GM12878 (cell line): Measurements from ENCODE around the gene NT5C1A. TPM values are rescaled to one million over a fixed set of nuclear protein-coding genes. Genes with fewer than 3 reads are reported as not detected.
A peak's percentile ranks its signal among the peaks of the same experiment; 100 is the strongest.

Source experiments
- BCL11A ChIP-seq: IDR thresholded peaks from 2 replicates; pipeline ENCODE4 v1.6.1; 2011; ENCODE audit warnings: low read depth, low read length
- MTA3 ChIP-seq: IDR thresholded peaks from 2 replicates; pipeline ENCODE4 v1.6.1; 2012; ENCODE audit warnings: low read length, inconsistent platforms, borderline replicate concordance
- NFIC ChIP-seq: IDR thresholded peaks from 2 replicates; pipeline ENCODE4 v1.6.1; 2012; ENCODE audit warnings: low read depth, mild to moderate bottlenecking, inconsistent platforms, low read length, moderate library complexity
- NFYA ChIP-seq: IDR thresholded peaks from 2 replicates; pipeline ENCODE4 v1.6.1; 2011; ENCODE audit warnings: low read depth, mild to moderate bottlenecking, low read length, improper control_type of control experiment, borderline replicate concordance
- PAX5 ChIP-seq: IDR thresholded peaks from 2 replicates; pipeline ENCODE4 v1.6.1; 2011; ENCODE audit warnings: low read depth, low read length, borderline replicate concordance
- SMC3 ChIP-seq: IDR thresholded peaks from 2 replicates; pipeline ENCODE4 v1.6.1; 2011; ENCODE audit warnings: low read length, improper control_type of control experiment, borderline replicate concordance
- TCF7 ChIP-seq: IDR thresholded peaks from 2 replicates; pipeline ENCODE4 v1.6.1; 2014; ENCODE audit warnings: antibody characterized with exemption, borderline replicate concordance
- ZZZ3 ChIP-seq: IDR thresholded peaks from 2 replicates; pipeline ENCODE4 v1.6.1; 2011; ENCODE audit warnings: low read depth; ENCODE audit not compliant: control insufficient read depth, insufficient read length
- polyA plus RNA-seq, 11 experiments: library from polyadenylated mRNA; depleted of rRNA in 4 of 11; unstranded in 6 of 11; stranded (reverse) in 5 of 11; fragments of >200 nt; fragmentation: Nextera tagmentation in 4 of 11; fragmentation: Illumina TruSeq in 1 of 11; extraction: Ambion mirVana in 4 of 11; extraction: Trizol in 1 of 11; gene quantifications; 1 replicate in 1 of 11; 2 replicates in 10 of 11; pipeline versions ENCODE4 v1.2.1 to v1.2.3, GENCODE V29; 2011 to 2016; ENCODE audit warnings: inconsistent platforms in 2 of 11, missing spikeins in 2 of 11, low read depth in 1 of 11
- total RNA-seq, 4 experiments: library from RNA; depleted of rRNA in 3 of 4; stranded (reverse); fragments of >200 nt in 3 of 4; fragmentation: Illumina TruSeq in 1 of 4; extraction: Trizol in 1 of 4; gene quantifications; 2 replicates each; pipeline versions ENCODE4 v1.2.1 to v1.2.3, GENCODE V29; 2013 to 2021
- TF ChIP-seq, protein P1 (sequence below): fragments of 450-650 bp; IDR thresholded peaks from 2 replicates; pipeline ENCODE4 v1.6.1; 2017; ENCODE audit warnings: mild to moderate bottlenecking, moderate library complexity
- TF ChIP-seq, protein P2 (sequence below): IDR thresholded peaks from 2 replicates; pipeline ENCODE4 v1.6.1; 2012; ENCODE audit warnings: improper control_type of control experiment, low read depth, low read length; ENCODE audit not compliant: insufficient replicate concordance
- TF ChIP-seq, protein P3 (sequence below): fragments of 450-650 bp; conservative IDR thresholded peaks from 2 replicates; pipeline ENCODE4 v1.6.1; 2017; ENCODE audit warnings: mild to moderate bottlenecking, moderate library complexity
- TF ChIP-seq, protein P4 (sequence below): fragments of 450-650 bp; IDR thresholded peaks from 2 replicates; pipeline ENCODE4 v1.6.1; 2017; ENCODE audit warnings: mild to moderate bottlenecking
- TF ChIP-seq, protein P5 (sequence below): fragments of 450-650 bp; formaldehyde crosslinking; IDR thresholded peaks from 2 replicates; pipeline ENCODE4 v1.4.0; 2022; ENCODE audit warnings: mild to moderate bottlenecking, moderate library complexity

NT5C1A gene
- total and polyA plus RNA-seq, 10 of the 15 experiments (the other 5 are each of a cell fraction or from before 2014, with no cell fraction given) = 0.05 to 0.77 (median 0.22) TPM; not detected in 1

DNA sequence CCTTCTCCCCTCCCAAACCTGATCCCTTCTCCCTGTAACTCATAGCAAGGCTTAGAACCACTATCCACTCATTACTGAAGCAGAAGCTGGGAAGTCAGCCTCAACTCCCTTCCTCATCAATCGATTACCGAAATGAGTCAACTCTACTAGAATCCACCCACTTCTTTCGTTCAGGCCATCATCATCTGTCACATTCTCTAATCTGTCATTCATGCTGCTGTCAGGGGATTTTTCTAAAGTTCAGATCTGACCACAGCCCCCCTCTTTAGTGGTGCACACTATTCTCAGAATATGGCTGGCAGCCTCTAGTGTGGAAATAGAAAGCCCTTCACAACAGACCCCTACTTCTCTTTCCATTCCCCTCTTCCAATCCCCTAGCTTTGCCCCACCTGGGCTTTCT is 5.1 kb downstream of the NT5C1A start (continued):
- TF ChIP-seq, protein P1, sequence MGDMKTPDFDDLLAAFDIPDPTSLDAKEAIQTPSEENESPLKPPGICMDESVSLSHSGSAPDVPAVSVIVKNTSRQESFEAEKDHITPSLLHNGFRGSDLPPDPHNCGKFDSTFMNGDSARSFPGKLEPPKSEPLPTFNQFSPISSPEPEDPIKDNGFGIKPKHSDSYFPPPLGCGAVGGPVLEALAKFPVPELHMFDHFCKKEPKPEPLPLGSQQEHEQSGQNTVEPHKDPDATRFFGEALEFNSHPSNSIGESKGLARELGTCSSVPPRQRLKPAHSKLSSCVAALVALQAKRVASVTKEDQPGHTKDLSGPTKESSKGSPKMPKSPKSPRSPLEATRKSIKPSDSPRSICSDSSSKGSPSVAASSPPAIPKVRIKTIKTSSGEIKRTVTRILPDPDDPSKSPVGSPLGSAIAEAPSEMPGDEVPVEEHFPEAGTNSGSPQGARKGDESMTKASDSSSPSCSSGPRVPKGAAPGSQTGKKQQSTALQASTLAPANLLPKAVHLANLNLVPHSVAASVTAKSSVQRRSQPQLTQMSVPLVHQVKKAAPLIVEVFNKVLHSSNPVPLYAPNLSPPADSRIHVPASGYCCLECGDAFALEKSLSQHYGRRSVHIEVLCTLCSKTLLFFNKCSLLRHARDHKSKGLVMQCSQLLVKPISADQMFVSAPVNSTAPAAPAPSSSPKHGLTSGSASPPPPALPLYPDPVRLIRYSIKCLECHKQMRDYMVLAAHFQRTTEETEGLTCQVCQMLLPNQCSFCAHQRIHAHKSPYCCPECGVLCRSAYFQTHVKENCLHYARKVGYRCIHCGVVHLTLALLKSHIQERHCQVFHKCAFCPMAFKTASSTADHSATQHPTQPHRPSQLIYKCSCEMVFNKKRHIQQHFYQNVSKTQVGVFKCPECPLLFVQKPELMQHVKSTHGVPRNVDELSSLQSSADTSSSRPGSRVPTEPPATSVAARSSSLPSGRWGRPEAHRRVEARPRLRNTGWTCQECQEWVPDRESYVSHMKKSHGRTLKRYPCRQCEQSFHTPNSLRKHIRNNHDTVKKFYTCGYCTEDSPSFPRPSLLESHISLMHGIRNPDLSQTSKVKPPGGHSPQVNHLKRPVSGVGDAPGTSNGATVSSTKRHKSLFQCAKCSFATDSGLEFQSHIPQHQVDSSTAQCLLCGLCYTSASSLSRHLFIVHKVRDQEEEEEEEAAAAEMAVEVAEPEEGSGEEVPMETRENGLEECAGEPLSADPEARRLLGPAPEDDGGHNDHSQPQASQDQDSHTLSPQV = no peak
- TF ChIP-seq TCF7 (peak; percentile 79; the same call in 1 of the 2 replicates), NFIC (peak; percentile 97), NFYA (no peak), PAX5 (peak; percentile 88; the same call in 1 of the 2 replicates), SMC3 (no peak), MTA3 (peak; percentile 84; the same call in 1 of the 2 replicates), BCL11A (peak; percentile 98), ZZZ3 (no peak)
- TF ChIP-seq, protein P2, sequence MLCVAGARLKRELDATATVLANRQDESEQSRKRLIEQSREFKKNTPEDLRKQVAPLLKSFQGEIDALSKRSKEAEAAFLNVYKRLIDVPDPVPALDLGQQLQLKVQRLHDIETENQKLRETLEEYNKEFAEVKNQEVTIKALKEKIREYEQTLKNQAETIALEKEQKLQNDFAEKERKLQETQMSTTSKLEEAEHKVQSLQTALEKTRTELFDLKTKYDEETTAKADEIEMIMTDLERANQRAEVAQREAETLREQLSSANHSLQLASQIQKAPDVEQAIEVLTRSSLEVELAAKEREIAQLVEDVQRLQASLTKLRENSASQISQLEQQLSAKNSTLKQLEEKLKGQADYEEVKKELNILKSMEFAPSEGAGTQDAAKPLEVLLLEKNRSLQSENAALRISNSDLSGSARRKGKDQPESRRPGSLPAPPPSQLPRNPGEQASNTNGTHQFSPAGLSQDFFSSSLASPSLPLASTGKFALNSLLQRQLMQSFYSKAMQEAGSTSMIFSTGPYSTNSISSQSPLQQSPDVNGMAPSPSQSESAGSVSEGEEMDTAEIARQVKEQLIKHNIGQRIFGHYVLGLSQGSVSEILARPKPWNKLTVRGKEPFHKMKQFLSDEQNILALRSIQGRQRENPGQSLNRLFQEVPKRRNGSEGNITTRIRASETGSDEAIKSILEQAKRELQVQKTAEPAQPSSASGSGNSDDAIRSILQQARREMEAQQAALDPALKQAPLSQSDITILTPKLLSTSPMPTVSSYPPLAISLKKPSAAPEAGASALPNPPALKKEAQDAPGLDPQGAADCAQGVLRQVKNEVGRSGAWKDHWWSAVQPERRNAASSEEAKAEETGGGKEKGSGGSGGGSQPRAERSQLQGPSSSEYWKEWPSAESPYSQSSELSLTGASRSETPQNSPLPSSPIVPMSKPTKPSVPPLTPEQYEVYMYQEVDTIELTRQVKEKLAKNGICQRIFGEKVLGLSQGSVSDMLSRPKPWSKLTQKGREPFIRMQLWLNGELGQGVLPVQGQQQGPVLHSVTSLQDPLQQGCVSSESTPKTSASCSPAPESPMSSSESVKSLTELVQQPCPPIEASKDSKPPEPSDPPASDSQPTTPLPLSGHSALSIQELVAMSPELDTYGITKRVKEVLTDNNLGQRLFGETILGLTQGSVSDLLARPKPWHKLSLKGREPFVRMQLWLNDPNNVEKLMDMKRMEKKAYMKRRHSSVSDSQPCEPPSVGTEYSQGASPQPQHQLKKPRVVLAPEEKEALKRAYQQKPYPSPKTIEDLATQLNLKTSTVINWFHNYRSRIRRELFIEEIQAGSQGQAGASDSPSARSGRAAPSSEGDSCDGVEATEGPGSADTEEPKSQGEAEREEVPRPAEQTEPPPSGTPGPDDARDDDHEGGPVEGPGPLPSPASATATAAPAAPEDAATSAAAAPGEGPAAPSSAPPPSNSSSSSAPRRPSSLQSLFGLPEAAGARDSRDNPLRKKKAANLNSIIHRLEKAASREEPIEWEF = peak; percentile 96
- TF ChIP-seq, protein P3, sequence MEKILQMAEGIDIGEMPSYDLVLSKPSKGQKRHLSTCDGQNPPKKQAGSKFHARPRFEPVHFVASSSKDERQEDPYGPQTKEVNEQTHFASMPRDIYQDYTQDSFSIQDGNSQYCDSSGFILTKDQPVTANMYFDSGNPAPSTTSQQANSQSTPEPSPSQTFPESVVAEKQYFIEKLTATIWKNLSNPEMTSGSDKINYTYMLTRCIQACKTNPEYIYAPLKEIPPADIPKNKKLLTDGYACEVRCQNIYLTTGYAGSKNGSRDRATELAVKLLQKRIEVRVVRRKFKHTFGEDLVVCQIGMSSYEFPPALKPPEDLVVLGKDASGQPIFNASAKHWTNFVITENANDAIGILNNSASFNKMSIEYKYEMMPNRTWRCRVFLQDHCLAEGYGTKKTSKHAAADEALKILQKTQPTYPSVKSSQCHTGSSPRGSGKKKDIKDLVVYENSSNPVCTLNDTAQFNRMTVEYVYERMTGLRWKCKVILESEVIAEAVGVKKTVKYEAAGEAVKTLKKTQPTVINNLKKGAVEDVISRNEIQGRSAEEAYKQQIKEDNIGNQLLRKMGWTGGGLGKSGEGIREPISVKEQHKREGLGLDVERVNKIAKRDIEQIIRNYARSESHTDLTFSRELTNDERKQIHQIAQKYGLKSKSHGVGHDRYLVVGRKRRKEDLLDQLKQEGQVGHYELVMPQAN = no peak
- TF ChIP-seq, protein P4, sequence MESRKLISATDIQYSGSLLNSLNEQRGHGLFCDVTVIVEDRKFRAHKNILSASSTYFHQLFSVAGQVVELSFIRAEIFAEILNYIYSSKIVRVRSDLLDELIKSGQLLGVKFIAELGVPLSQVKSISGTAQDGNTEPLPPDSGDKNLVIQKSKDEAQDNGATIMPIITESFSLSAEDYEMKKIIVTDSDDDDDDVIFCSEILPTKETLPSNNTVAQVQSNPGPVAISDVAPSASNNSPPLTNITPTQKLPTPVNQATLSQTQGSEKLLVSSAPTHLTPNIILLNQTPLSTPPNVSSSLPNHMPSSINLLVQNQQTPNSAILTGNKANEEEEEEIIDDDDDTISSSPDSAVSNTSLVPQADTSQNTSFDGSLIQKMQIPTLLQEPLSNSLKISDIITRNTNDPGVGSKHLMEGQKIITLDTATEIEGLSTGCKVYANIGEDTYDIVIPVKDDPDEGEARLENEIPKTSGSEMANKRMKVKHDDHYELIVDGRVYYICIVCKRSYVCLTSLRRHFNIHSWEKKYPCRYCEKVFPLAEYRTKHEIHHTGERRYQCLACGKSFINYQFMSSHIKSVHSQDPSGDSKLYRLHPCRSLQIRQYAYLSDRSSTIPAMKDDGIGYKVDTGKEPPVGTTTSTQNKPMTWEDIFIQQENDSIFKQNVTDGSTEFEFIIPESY = no peak
- TF ChIP-seq, protein P5, sequence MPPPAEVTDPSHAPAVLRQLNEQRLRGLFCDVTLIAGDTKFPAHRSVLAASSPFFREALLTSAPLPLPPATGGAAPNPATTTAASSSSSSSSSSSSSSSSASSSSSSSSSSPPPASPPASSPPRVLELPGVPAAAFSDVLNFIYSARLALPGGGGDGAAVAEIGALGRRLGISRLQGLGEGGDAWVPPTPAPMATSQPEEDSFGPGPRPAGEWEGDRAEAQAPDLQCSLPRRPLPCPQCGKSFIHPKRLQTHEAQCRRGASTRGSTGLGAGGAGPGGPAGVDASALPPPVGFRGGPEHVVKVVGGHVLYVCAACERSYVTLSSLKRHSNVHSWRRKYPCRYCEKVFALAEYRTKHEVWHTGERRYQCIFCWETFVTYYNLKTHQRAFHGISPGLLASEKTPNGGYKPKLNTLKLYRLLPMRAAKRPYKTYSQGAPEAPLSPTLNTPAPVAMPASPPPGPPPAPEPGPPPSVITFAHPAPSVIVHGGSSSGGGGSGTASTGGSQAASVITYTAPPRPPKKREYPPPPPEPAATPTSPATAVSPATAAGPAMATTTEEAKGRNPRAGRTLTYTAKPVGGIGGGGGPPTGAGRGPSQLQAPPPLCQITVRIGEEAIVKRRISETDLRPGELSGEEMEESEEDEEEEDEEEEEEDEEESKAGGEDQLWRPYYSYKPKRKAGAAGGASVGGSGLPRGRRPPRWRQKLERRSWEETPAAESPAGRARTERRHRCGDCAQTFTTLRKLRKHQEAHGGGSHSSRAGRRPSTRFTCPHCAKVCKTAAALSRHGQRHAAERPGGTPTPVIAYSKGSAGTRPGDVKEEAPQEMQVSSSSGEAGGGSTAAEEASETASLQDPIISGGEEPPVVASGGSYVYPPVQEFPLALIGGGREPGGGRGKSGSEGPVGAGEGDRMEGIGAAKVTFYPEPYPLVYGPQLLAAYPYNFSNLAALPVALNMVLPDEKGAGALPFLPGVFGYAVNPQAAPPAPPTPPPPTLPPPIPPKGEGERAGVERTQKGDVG = no peak
